ENCODE results near the gene PSME1. TPM values are rescaled to one million over a fixed set of nuclear protein-coding genes. Genes with fewer than 3 reads are reported as not detected.

The PSME1 gene
- total and polyA plus RNA-seq, 2 of the 13 experiments (the other 11 are each of a cell fraction or from before 2014, with no cell fraction given), result 159 to 608 TPM

GRCh38 chr14:24171422-24172260, 35.6 kb downstream of the PSME1 start, which contains the start of gene REC8 (continued):
- TF ChIP-seq, protein P1, sequence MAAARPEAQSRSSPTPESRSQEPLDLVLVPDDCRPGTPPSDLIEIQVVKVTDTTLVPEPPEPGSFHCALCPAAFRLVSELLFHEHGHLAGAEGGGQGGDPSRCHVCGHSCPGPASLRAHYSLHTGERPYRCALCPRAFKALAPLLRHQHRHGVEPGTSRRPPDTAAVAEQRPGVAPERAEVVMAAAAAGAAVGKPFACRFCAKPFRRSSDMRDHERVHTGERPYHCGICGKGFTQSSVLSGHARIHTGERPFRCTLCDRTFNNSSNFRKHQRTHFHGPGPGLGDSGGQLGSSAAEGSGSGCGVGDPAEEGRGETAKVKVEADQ (CRISPR knock-in tag; IDR thresholded peaks at IDR 0.05; ENCODE audit: borderline replicate concordance), result no peak
- TF ChIP-seq TBP (CRISPR knock-in tag; IDR thresholded peaks at IDR 0.05) (no peak), KDM5B (CRISPR knock-in tag; IDR thresholded peaks at IDR 0.05; ENCODE audit: borderline replicate concordance) (0 out of 2 replicates have a peak, but pooled peaks have one; percentile 33), HNRNPLL (IDR thresholded peaks at IDR 0.05; ENCODE audit: low read depth, low read length, poor library complexity, severe bottlenecking) (peak; percentile 37), ATF7-NPFF (CRISPR knock-in tag; IDR thresholded peaks at IDR 0.05; ENCODE audit: low read depth) (no peak), EED (CRISPR knock-in tag; IDR thresholded peaks at IDR 0.05) (no peak), MTA3 (CRISPR knock-in tag; IDR thresholded peaks at IDR 0.05) (no peak), NFE2L1 (CRISPR knock-in tag; IDR thresholded peaks at IDR 0.05; ENCODE audit: borderline replicate concordance) (no peak), CENPX (CRISPR knock-in tag; IDR thresholded peaks at IDR 0.05) (no peak), PCBP2 (optimal IDR thresholded peaks at IDR 0.05; ENCODE audit: low read depth, low read length, poor library complexity, severe bottlenecking) (no peak)
- TF ChIP-seq, protein P2, sequence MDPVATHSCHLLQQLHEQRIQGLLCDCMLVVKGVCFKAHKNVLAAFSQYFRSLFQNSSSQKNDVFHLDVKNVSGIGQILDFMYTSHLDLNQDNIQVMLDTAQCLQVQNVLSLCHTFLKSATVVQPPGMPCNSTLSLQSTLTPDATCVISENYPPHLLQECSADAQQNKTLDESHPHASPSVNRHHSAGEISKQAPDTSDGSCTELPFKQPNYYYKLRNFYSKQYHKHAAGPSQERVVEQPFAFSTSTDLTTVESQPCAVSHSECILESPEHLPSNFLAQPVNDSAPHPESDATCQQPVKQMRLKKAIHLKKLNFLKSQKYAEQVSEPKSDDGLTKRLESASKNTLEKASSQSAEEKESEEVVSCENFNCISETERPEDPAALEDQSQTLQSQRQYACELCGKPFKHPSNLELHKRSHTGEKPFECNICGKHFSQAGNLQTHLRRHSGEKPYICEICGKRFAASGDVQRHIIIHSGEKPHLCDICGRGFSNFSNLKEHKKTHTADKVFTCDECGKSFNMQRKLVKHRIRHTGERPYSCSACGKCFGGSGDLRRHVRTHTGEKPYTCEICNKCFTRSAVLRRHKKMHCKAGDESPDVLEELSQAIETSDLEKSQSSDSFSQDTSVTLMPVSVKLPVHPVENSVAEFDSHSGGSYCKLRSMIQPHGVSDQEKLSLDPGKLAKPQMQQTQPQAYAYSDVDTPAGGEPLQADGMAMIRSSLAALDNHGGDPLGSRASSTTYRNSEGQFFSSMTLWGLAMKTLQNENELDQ (CRISPR knock-in tag; IDR thresholded peaks at IDR 0.05; ENCODE audit: borderline replicate concordance), result no peak
- TF ChIP-seq, protein P3, sequence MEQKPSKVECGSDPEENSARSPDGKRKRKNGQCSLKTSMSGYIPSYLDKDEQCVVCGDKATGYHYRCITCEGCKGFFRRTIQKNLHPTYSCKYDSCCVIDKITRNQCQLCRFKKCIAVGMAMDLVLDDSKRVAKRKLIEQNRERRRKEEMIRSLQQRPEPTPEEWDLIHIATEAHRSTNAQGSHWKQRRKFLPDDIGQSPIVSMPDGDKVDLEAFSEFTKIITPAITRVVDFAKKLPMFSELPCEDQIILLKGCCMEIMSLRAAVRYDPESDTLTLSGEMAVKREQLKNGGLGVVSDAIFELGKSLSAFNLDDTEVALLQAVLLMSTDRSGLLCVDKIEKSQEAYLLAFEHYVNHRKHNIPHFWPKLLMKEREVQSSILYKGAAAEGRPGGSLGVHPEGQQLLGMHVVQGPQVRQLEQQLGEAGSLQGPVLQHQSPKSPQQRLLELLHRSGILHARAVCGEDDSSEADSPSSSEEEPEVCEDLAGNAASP (CRISPR knock-in tag; IDR thresholded peaks at IDR 0.05; ENCODE audit: borderline replicate concordance), result no peak

Data from HepG2 (cell line).